Endodermal cell (in vitro differentiated cells): ENCODE measurements around the gene ZSCAN5A. TPM values are rescaled to one million over a fixed set of nuclear protein-coding genes. Genes with fewer than 3 reads are reported as not detected.

Source experiments
- DNase-seq: peaks from one replicate; pipeline ENCODE4 v3.0.0-alpha.2; 2017
- H3K27ac ChIP-seq: 2 replicates; pipeline ENCODE4 v1.5.1; 2013; ENCODE audit warnings: mild to moderate bottlenecking, low read depth, low read length, moderate library complexity
- H3K27me3 ChIP-seq: 2 replicates; pipeline ENCODE4 v1.6.1; 2013; ENCODE audit warnings: mild to moderate bottlenecking, low read length, moderate library complexity; ENCODE audit not compliant: insufficient read depth, control insufficient read depth, poor library complexity, severe bottlenecking
- H3K36me3 ChIP-seq: 2 replicates; pipeline ENCODE4 v1.7.0; 2013; ENCODE audit warnings: mild to moderate bottlenecking, low read length, moderate library complexity; ENCODE audit not compliant: control insufficient read depth, insufficient read depth
- H3K4me1 ChIP-seq: one replicate; pipeline ENCODE4 v1.7.0; 2013; ENCODE audit warnings: low read length; ENCODE audit not compliant: control insufficient read depth, insufficient read depth
- H3K4me3 ChIP-seq: 2 replicates; pipeline ENCODE4 v1.5.1; 2013; ENCODE audit warnings: mild to moderate bottlenecking, low read length, moderate library complexity
- H3K9ac ChIP-seq: 2 replicates; pipeline ENCODE4 v1.6.1; 2013; ENCODE audit warnings: mild to moderate bottlenecking, low read length, moderate library complexity; ENCODE audit not compliant: poor library complexity, severe bottlenecking; ENCODE audit errors: extremely low read depth
- H3K9me3 ChIP-seq: 2 replicates; pipeline ENCODE4 v1.6.1; 2013; ENCODE audit warnings: mild to moderate bottlenecking, low read length, moderate library complexity; ENCODE audit not compliant: control insufficient read depth
- H3K27ac Mint-ChIP-seq: 2 replicates; pipeline ENCODE4 v1.8.0; 2020; ENCODE audit warnings: mixed read lengths
- H3K27me3 Mint-ChIP-seq: 2 replicates; pipeline ENCODE4 v1.8.0; 2021; ENCODE audit warnings: mild to moderate bottlenecking, mixed read lengths; ENCODE audit not compliant: insufficient read depth
- H3K36me3 Mint-ChIP-seq: 2 replicates; pipeline ENCODE4 v1.8.0; 2020; ENCODE audit warnings: low read depth, mixed read lengths
- H3K4me1 Mint-ChIP-seq: 2 replicates; pipeline ENCODE4 v1.8.0; 2020; ENCODE audit warnings: mixed read lengths
- H3K4me3 Mint-ChIP-seq: 2 replicates; pipeline ENCODE4 v1.8.0; 2020; ENCODE audit warnings: mild to moderate bottlenecking, moderate library complexity, mixed read lengths
- H3K9me3 Mint-ChIP-seq: 2 replicates; pipeline ENCODE4 v1.8.0; 2020; ENCODE audit warnings: mild to moderate bottlenecking, mixed read lengths
- WGBS, 2 experiments: methylation state at CpG; one replicate each; pipeline versions ENCODE4 v1.1.5 to v1.1.7; 2013; ENCODE audit warnings: missing lambda C conversion rate in 2 of 2, mixed read lengths in 1 of 2; ENCODE audit not compliant: insufficient coverage in 1 of 2, insufficient read length in 1 of 2; 5-methylcytosine and 5-hydroxymethylcytosine counted together
- total RNA-seq, 2 donors: library from RNA; stranded (reverse); fragmentation: NEBNext Ultra II Directional in 1 of 2; extraction: Animal tissue kit (Norgen Biotek cat#: 25700) in 1 of 2; gene quantifications; 2 replicates in 1 of 2; 3 replicates in 1 of 2; pipeline ENCODE4 v1.2.1, GENCODE V29; 2021
- TF ChIP-seq, protein P1 (sequence below): fragments of 200-600 bp; sonication (generic); conservative IDR thresholded peaks from 2 replicates; pipeline ENCODE4 v1.5.0; 2021; ENCODE audit warnings: antibody characterized with exemption, mild to moderate bottlenecking

Gene ZSCAN5A
- total RNA-seq, 2 donors from 2014 or later: 11.9 to 20.8 TPM

DNA sequence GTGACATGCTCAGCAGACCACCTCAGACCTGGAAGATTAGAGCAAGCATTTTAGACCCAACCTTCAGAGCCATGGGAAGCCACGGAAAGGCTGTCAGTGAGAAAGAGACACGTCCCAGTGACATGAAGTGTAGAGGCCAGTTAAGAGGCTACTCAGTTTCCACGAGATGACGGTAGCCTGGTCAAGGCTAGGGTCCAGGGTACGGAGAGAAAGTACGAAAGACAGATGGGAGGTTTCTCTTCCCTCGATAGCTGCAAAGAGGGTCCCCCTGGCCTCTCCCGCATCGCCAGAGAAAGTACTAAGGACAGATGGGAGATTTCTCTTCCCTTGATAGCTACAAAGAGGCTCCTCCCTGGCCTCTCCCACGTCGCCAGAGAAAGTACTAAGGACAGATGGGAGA lies 8.6 kb downstream of the ZSCAN5A start:
- Mint-ChIP-seq H3K9me3 (peaks cover 7% of the 10 kb centered on the region), H3K4me3 (no peak overlapping the region), H3K27ac (no peak overlapping the region), H3K4me1 (no peaks in the 10 kb centered on the region), H3K27me3 (no peaks in the 10 kb centered on the region), H3K36me3 (peaks cover 65% of the 10 kb centered on the region)
- DNase-seq: no peak
- Histone ChIP-seq H3K9me3 (no peaks in the 10 kb centered on the region), H3K9ac (no peak overlapping the region), H3K27me3 (no peaks in the 10 kb centered on the region), H3K4me1 (no peaks in the 10 kb centered on the region), H3K36me3 (peaks cover 20% of the 10 kb centered on the region), H3K4me3 (no peak overlapping the region), H3K27ac (no peak overlapping the region)
- WGBS, 2 experiments: 92 to 97% methylated on average over 5 to 7 of the region's 11 CpGs
- TF ChIP-seq, protein P1, sequence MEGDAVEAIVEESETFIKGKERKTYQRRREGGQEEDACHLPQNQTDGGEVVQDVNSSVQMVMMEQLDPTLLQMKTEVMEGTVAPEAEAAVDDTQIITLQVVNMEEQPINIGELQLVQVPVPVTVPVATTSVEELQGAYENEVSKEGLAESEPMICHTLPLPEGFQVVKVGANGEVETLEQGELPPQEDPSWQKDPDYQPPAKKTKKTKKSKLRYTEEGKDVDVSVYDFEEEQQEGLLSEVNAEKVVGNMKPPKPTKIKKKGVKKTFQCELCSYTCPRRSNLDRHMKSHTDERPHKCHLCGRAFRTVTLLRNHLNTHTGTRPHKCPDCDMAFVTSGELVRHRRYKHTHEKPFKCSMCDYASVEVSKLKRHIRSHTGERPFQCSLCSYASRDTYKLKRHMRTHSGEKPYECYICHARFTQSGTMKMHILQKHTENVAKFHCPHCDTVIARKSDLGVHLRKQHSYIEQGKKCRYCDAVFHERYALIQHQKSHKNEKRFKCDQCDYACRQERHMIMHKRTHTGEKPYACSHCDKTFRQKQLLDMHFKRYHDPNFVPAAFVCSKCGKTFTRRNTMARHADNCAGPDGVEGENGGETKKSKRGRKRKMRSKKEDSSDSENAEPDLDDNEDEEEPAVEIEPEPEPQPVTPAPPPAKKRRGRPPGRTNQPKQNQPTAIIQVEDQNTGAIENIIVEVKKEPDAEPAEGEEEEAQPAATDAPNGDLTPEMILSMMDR: no peak

DNA sequence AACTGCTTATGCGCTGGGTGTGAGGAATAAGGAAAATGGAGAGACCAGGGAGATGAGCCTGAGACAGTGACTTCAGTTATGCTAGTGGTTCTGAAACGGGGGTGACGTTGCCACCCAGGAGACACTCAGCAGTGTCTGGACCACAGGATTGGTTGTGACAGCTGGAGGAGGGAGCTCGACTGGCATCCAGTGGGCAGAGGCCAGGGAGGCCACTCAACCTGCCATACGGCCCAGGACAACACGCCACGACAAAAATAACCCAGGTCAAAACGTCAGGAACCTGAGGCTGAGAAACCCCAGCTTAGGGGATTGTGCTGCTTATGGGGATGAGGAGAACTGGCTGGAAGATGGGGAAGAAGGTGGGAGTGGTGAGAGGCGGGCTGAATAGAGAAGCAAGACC lies 10.4 kb downstream of the ZSCAN5A start:
- no peak overlapping the region for H3K4me3 ChIP-seq
- no peaks in the 10 kb centered on the region for H3K4me1 ChIP-seq
- no peaks in the 10 kb centered on the region for H3K9me3 Mint-ChIP-seq
- peaks cover 6% of the 10 kb centered on the region for H3K4me1 Mint-ChIP-seq
- DNase-seq: no peak
- H3K9ac ChIP-seq: no peak overlapping the region
- H3K36me3 Mint-ChIP-seq: peaks cover 51% of the 10 kb centered on the region
- TF ChIP-seq, protein P1: no peak
- H3K36me3 ChIP-seq: peaks cover 6% of the 10 kb centered on the region
- no peak overlapping the region for H3K27ac ChIP-seq
- no peak overlapping the region for H3K27ac Mint-ChIP-seq
- H3K4me3 Mint-ChIP-seq: no peak overlapping the region
- H3K27me3 ChIP-seq: no peaks in the 10 kb centered on the region
- H3K9me3 ChIP-seq: no peaks in the 10 kb centered on the region
- 92 to 94% methylated on average over 9 of the region's 9 CpGs for WGBS, 2 experiments
- no peaks in the 10 kb centered on the region for H3K27me3 Mint-ChIP-seq

DNA sequence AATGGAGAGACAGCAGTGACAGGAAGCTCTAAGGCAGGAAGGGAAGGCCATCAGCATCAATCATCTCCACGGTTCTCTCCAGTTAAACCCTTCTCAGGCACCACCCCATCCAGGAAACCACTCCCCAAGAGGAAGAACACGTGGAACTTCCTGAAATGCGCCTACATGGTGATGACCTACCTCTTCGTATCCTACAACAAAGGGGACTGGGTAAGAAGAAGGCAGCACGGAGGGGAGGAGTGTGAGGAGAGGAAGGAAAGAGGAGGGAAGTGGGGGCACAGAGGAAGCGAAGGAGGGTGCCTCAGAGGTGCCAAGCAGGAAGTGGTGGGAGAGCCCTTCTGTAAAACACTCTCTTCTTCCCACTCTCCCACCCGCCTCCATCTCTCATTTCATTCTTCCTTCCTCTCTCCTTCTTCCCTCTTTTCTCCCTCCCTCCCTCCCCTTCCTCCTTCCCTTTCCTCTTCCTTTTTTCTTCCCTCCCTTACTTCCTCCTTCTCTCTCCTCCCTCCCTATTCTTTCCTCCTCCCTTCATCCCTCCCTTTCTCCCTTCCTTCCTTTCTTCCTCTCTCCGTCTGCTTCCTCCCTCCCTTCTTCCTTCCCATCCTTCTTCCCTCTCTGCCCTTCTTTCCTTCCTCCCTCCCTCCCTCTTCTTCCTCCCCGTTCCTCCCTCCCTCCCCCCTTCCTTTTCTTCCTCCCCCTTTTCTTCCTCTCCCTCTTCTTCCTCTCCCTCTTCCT lies 12.6 kb downstream of the ZSCAN5A start:
- Mint-ChIP-seq H3K4me3 (no peak overlapping the region), H3K36me3 (peaks cover 58% of the 10 kb centered on the region), H3K9me3 (no peaks in the 10 kb centered on the region), H3K27ac (no peak overlapping the region), H3K4me1 (peaks cover 6% of the 10 kb centered on the region), H3K27me3 (no peaks in the 10 kb centered on the region)
- no peaks in the 10 kb centered on the region for H3K36me3 ChIP-seq
- H3K9ac ChIP-seq: no peak overlapping the region
- H3K9me3 ChIP-seq: no peaks in the 10 kb centered on the region
- WGBS, 2 experiments: 86 to 95% methylated on average over 4 to 9 of the region's 9 CpGs
- H3K4me1 ChIP-seq: no peaks in the 10 kb centered on the region
- TF ChIP-seq, protein P1: no peak
- DNase-seq: no peak
- H3K27me3 ChIP-seq: no peaks in the 10 kb centered on the region
- H3K27ac ChIP-seq: no peak overlapping the region
- no peak overlapping the region for H3K4me3 ChIP-seq
